H9 (cell line): ENCODE measurements around the gene VPS45. TPM values are rescaled to one million over a fixed set of nuclear protein-coding genes. Genes with fewer than 3 reads are reported as not detected.

Experiments used
- DNase-seq: peaks from one replicate; pipeline ENCODE4 v3.0.0-alpha.2; 2017
- H2AFZ ChIP-seq: one replicate; pipeline ENCODE4 v1.6.1; 2013; ENCODE audit warnings: mild to moderate bottlenecking, low read length, control low read depth, moderate library complexity
- H2AK5ac ChIP-seq: 2 replicates; pipeline ENCODE4 v1.6.1; 2013; ENCODE audit warnings: low read length, control low read depth, mixed read lengths; ENCODE audit not compliant: insufficient read length
- H2BK120ac ChIP-seq: one replicate; pipeline ENCODE4 v1.6.1; 2013; ENCODE audit warnings: low read depth, mild to moderate bottlenecking, low read length, control low read depth, inconsistent platforms; ENCODE audit not compliant: poor library complexity, severe bottlenecking
- H2BK12ac ChIP-seq: 2 replicates; pipeline ENCODE4 v1.6.1; 2013; ENCODE audit warnings: low read length, control low read depth, mixed read lengths, low read depth; ENCODE audit not compliant: insufficient read length
- H2BK15ac ChIP-seq: 2 replicates; pipeline ENCODE4 v1.6.1; 2013; ENCODE audit warnings: low read depth, low read length, control low read depth
- H2BK20ac ChIP-seq: one replicate; pipeline ENCODE4 v1.6.1; 2013; ENCODE audit warnings: low read depth, mild to moderate bottlenecking, low read length, control low read depth, inconsistent platforms; ENCODE audit not compliant: poor library complexity, severe bottlenecking
- H2BK5ac ChIP-seq: 2 replicates; pipeline ENCODE4 v1.6.1; 2013; ENCODE audit warnings: low read length, control low read depth, mixed read lengths; ENCODE audit not compliant: insufficient read length
- H3K14ac ChIP-seq: 2 replicates; pipeline ENCODE4 v1.6.1; 2013; ENCODE audit warnings: low read length, control low read depth; ENCODE audit not compliant: insufficient read depth
- H3K18ac ChIP-seq: 2 replicates; pipeline ENCODE4 v1.6.1; 2013; ENCODE audit warnings: low read depth, mild to moderate bottlenecking, mixed read lengths, low read length, control low read depth; ENCODE audit not compliant: insufficient read length
- H3K23ac ChIP-seq: 2 replicates; pipeline ENCODE4 v1.6.1; 2013; ENCODE audit warnings: low read length, control low read depth, mixed read lengths, low read depth; ENCODE audit not compliant: insufficient read length
- H3K23me2 ChIP-seq: 2 replicates; pipeline ENCODE4 v1.6.1; 2013; ENCODE audit warnings: low read depth, mild to moderate bottlenecking, mixed read lengths, low read length, control low read depth; ENCODE audit not compliant: insufficient read length, poor library complexity, severe bottlenecking
- H3K27ac ChIP-seq: 2 replicates; pipeline ENCODE4 v1.5.1; 2013; ENCODE audit warnings: low read length, control low read depth, mixed read lengths, low read depth; ENCODE audit not compliant: insufficient read length
- H3K27me3 ChIP-seq: 2 replicates; pipeline ENCODE4 v1.6.1; 2013; ENCODE audit warnings: low read length, control low read depth, inconsistent platforms; ENCODE audit not compliant: insufficient read depth
- H3K4ac ChIP-seq: 2 replicates; pipeline ENCODE4 v1.6.1; 2013; ENCODE audit warnings: low read depth, mild to moderate bottlenecking, control low read depth, inconsistent platforms, low read length, moderate library complexity
- H3K4me1 ChIP-seq: 2 replicates; pipeline ENCODE4 v1.6.1; 2013; ENCODE audit warnings: low read length, control low read depth, inconsistent platforms; ENCODE audit not compliant: insufficient read depth
- H3K4me2 ChIP-seq: 2 replicates; pipeline ENCODE4 v1.6.1; 2013; ENCODE audit warnings: low read length, control low read depth, mixed read lengths; ENCODE audit not compliant: insufficient read length, insufficient read depth
- H3K56ac ChIP-seq: 2 replicates; pipeline ENCODE4 v1.6.1; 2013; ENCODE audit warnings: low read depth, mild to moderate bottlenecking, mixed read lengths, low read length, control low read depth; ENCODE audit not compliant: insufficient read length
- H3K79me1 ChIP-seq: 2 replicates; pipeline ENCODE4 v1.6.1; 2013; ENCODE audit warnings: low read depth, mild to moderate bottlenecking, moderate library complexity, low read length, control low read depth, inconsistent platforms; ENCODE audit not compliant: insufficient read depth, poor library complexity, severe bottlenecking
- H3K79me2 ChIP-seq: 2 replicates; pipeline ENCODE4 v1.6.1; 2013; ENCODE audit warnings: low read length, control low read depth, inconsistent platforms; ENCODE audit not compliant: insufficient read depth
- H3K9ac ChIP-seq: 2 replicates; pipeline ENCODE4 v1.6.1; 2013; ENCODE audit warnings: low read length, control low read depth, mixed read lengths; ENCODE audit not compliant: insufficient read length; ENCODE audit errors: extremely low read depth
- H3K9me3 ChIP-seq: one replicate; pipeline ENCODE4 v1.6.1; 2013; ENCODE audit warnings: low read depth, low read length, inconsistent platforms; ENCODE audit not compliant: control insufficient read depth
- H3T11ph ChIP-seq: one replicate; pipeline ENCODE4 v1.6.1; 2013; ENCODE audit warnings: mild to moderate bottlenecking, low read length, control low read depth, inconsistent platforms
- H4K20me1 ChIP-seq: one replicate; pipeline ENCODE4 v1.6.1; 2013; ENCODE audit not compliant: control insufficient read depth, insufficient read length, insufficient read depth
- H4K5ac ChIP-seq: 2 replicates; pipeline ENCODE4 v1.6.1; 2013; ENCODE audit warnings: low read depth, mild to moderate bottlenecking, mixed read lengths, low read length, control low read depth; ENCODE audit not compliant: insufficient read length
- H4K8ac ChIP-seq: replicated peaks from 2 replicates; pipeline ENCODE4 v1.6.1; 2013; ENCODE audit warnings: low read length, control low read depth, mixed read lengths, low read depth; ENCODE audit not compliant: insufficient read length
- H4K91ac ChIP-seq: 2 replicates; pipeline ENCODE4 v1.6.1; 2013; ENCODE audit warnings: low read depth, mild to moderate bottlenecking, moderate library complexity, mixed read lengths, low read length, control low read depth; ENCODE audit not compliant: insufficient read length
- H3K27ac Mint-ChIP-seq, 3 experiments: 2 replicates in 2 of 3; 3 replicates in 1 of 3; pipeline ENCODE4 v1.8.0; 2020 to 2021; ENCODE audit warnings: mixed read lengths in 3 of 3, mild to moderate bottlenecking in 1 of 3, moderate library complexity in 1 of 3
- H3K27me3 Mint-ChIP-seq: 2 replicates; pipeline ENCODE4 v1.8.0; 2021; ENCODE audit warnings: low read depth, mild to moderate bottlenecking, moderate library complexity, mixed read lengths
- H3K36me3 Mint-ChIP-seq, 3 experiments: 2 replicates in 2 of 3; 3 replicates in 1 of 3; pipeline ENCODE4 v1.8.0; 2020 to 2021; ENCODE audit warnings: low read depth in 3 of 3, mixed read lengths in 3 of 3; ENCODE audit not compliant: insufficient read depth in 1 of 3
- H3K4me1 Mint-ChIP-seq, 2 experiments: 2 replicates each; pipeline ENCODE4 v1.8.0; 2020; ENCODE audit warnings: mixed read lengths in 2 of 2
- H3K4me3 Mint-ChIP-seq, 2 experiments: 2 replicates in 1 of 2; 3 replicates in 1 of 2; pipeline ENCODE4 v1.8.0; 2020 to 2021; ENCODE audit warnings: mild to moderate bottlenecking in 2 of 2, mixed read lengths in 2 of 2, moderate library complexity in 1 of 2
- H3K9me3 Mint-ChIP-seq, 2 experiments: 2 replicates in 1 of 2; 3 replicates in 1 of 2; pipeline ENCODE4 v1.8.0; 2020; ENCODE audit warnings: mild to moderate bottlenecking in 2 of 2, mixed read lengths in 2 of 2, moderate library complexity in 1 of 2
- WGBS: extraction: QIAGEN DNeasy Blood & Tissue Kit; methylation state at CpG from one replicate; pipeline ENCODE4 v1.1.7; 2013; ENCODE audit warnings: missing lambda C conversion rate, low lambda C conversion rate, mixed read lengths; ENCODE audit not compliant: insufficient read length; ENCODE audit errors: extremely low coverage; 5-methylcytosine and 5-hydroxymethylcytosine counted together
- total RNA-seq: library from RNA; stranded (reverse); gene quantifications from 2 replicates; pipeline ENCODE4 v1.2.1, GENCODE V29; 2021
- TF ChIP-seq, protein P1 (sequence below): fragments of 200-600 bp; sonication (generic); conservative IDR thresholded peaks from 3 replicates; pipeline ENCODE4 v1.8.0; 2021; ENCODE audit warnings: antibody characterized with exemption, mild to moderate bottlenecking

Gene VPS45
- total RNA-seq, 1 experiment from 2014 or later: 31.8 TPM

DNA sequence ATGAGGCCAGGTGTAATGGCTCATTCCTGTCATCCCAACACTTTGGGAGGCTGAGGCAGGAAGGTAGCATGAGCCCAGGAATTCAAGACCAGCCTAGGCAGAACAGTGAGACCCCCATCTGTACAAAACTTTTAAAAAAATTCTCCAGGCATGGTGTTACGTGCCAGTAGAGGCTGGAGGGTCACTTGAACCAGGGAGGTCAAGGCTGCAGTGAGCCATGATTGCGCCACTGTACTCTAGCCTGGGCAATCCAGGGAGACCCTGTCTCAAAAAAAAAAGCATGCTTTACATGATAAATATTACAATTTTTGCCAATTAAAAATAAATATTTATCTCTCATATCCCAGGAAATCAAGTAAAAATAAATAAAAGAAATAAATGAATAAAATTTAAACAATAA lies 17.6 kb upstream of the VPS45 start:
- H4K20me1 ChIP-seq: no peaks in the 10 kb centered on the region
- H3K27me3 ChIP-seq: no peaks in the 10 kb centered on the region
- no peak overlapping the region for H2BK12ac ChIP-seq
- no peak overlapping the region for H3T11ph ChIP-seq
- peaks cover 7 to 8% of the 10 kb centered on the region in 2 experiments for H3K4me1 Mint-ChIP-seq
- no peak overlapping the region for H3K9ac ChIP-seq
- H4K91ac ChIP-seq: no peak overlapping the region
- no peaks in the 10 kb centered on the region for H3K79me2 ChIP-seq
- WGBS: no CpG with 5 or more reads among the region's 2 CpGs
- no peak overlapping the region for H2AK5ac ChIP-seq
- H3K79me1 ChIP-seq: no peaks in the 10 kb centered on the region
- no peak for DNase-seq
- no peaks in the 10 kb centered on the region for H3K9me3 ChIP-seq
- H4K8ac ChIP-seq: no peak overlapping the region
- no peak overlapping the region for H3K4ac ChIP-seq
- no peak overlapping the region for H3K27ac ChIP-seq
- no peak overlapping the region for H3K27ac Mint-ChIP-seq
- H3K23ac ChIP-seq: no peak overlapping the region
- no peaks in the 10 kb centered on the region for H3K36me3 Mint-ChIP-seq
- H2BK5ac ChIP-seq: no peak overlapping the region
- no peak overlapping the region for H4K5ac ChIP-seq
- H2BK15ac ChIP-seq: no peak overlapping the region
- TF ChIP-seq, protein P1, sequence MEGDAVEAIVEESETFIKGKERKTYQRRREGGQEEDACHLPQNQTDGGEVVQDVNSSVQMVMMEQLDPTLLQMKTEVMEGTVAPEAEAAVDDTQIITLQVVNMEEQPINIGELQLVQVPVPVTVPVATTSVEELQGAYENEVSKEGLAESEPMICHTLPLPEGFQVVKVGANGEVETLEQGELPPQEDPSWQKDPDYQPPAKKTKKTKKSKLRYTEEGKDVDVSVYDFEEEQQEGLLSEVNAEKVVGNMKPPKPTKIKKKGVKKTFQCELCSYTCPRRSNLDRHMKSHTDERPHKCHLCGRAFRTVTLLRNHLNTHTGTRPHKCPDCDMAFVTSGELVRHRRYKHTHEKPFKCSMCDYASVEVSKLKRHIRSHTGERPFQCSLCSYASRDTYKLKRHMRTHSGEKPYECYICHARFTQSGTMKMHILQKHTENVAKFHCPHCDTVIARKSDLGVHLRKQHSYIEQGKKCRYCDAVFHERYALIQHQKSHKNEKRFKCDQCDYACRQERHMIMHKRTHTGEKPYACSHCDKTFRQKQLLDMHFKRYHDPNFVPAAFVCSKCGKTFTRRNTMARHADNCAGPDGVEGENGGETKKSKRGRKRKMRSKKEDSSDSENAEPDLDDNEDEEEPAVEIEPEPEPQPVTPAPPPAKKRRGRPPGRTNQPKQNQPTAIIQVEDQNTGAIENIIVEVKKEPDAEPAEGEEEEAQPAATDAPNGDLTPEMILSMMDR: no peak
- no peaks in the 10 kb centered on the region for H3K9me3 Mint-ChIP-seq
- H2AFZ ChIP-seq: no peak overlapping the region
- no peaks in the 10 kb centered on the region for H3K23me2 ChIP-seq
- H3K56ac ChIP-seq: no peak overlapping the region
- H3K4me2 ChIP-seq: no peak overlapping the region
- no peak overlapping the region for H2BK120ac ChIP-seq
- H3K18ac ChIP-seq: no peak overlapping the region
- H3K4me3 Mint-ChIP-seq: no peak overlapping the region
- no peak overlapping the region for H2BK20ac ChIP-seq
- no peaks in the 10 kb centered on the region for H3K27me3 Mint-ChIP-seq
- no peaks in the 10 kb centered on the region for H3K4me1 ChIP-seq
- no peak overlapping the region for H3K14ac ChIP-seq
